HL-60/S4 treated with phorbol 12-myristate 13-acetate at 8.2 ng/mL for 4 days and 3 days (cell line): ENCODE results near the gene RDH14.

Experiments
- in situ Hi-C: fragments of 300-500 bp; cut with MboI; formaldehyde crosslinking; loops from 2 replicates; pipeline ENCODE4 v1.15.0; 2022; ENCODE audit warnings: low sequenced_read_pairs

RDH14 gene

GRCh38 chr2:18560031-18560796 is at the start of gene RDH14:
TSS of gene RDH14 (minus strand) at chr2:18560653. CDS start at chr2:18560572, 81 bp downstream.
- in situ Hi-C loops, result no loop called here

- in situ Hi-C loops, result no loop called here
Measured at GRCh38 chr2:18610090-18610489, 49.6 kb upstream of the RDH14 start.

GRCh38 chr2:18605115-18605514 is 44.7 kb upstream of the RDH14 start:
- in situ Hi-C loops, result no loop called here

GRCh38 chr2:18604531-18604885 is 44.1 kb upstream of the RDH14 start:
- in situ Hi-C loops, result no loop called here

GRCh38 chr2:18603854-18604530 is 43.5 kb upstream of the RDH14 start:
- in situ Hi-C loops, result no loop called here

- in situ Hi-C loops, result no loop called here
Measured at GRCh38 chr2:18602298-18602697, 41.8 kb upstream of the RDH14 start.

- in situ Hi-C loops, result no loop called here
Measured at GRCh38 chr2:18600255-18600613, 39.8 kb upstream of the RDH14 start.

GRCh38 chr2:18599509-18600254 is 39.2 kb upstream of the RDH14 start:
- in situ Hi-C loops, result no loop called here

GRCh38 chr2:18598848-18599484 is 38.5 kb upstream of the RDH14 start:
- in situ Hi-C loops, result no loop called here

- in situ Hi-C loops, result no loop called here
Measured at GRCh38 chr2:18597618-18598017, 37.2 kb upstream of the RDH14 start.

- in situ Hi-C loops, result no loop called here
Measured at GRCh38 chr2:18596993-18597392, 36.5 kb upstream of the RDH14 start.

- in situ Hi-C loops, result no loop called here
Measured at GRCh38 chr2:18593496-18593895, 33.0 kb upstream of the RDH14 start.

- in situ Hi-C loops, result no loop called here
Measured at GRCh38 chr2:18592372-18592771, 31.9 kb upstream of the RDH14 start.

GRCh38 chr2:18589354-18589753 is 28.9 kb upstream of the RDH14 start, which contains the start of gene NT5C1B:
TSS of gene NT5C1B (minus strand) at chr2:18589569. CDS start at chr2:18589468, 101 bp downstream.
- in situ Hi-C loops, result no loop called here

- in situ Hi-C loops, result no loop called here
Measured at GRCh38 chr2:18588802-18589201, 28.3 kb upstream of the RDH14 start.

GRCh38 chr2:18588049-18588448 is 27.6 kb upstream of the RDH14 start:
- in situ Hi-C loops, result no loop called here

- in situ Hi-C loops, result no loop called here
Measured at GRCh38 chr2:18585526-18585925, 25.1 kb upstream of the RDH14 start.

GRCh38 chr2:18584608-18584954 is 24.1 kb upstream of the RDH14 start:
- in situ Hi-C loops, result no loop called here

- in situ Hi-C loops, result no loop called here
Measured at GRCh38 chr2:18583905-18584607, 23.6 kb upstream of the RDH14 start.

- in situ Hi-C loops, result no loop called here
Measured at GRCh38 chr2:18580606-18581005, 20.2 kb upstream of the RDH14 start.

- in situ Hi-C loops, result no loop called here
Measured at GRCh38 chr2:18578033-18578432, 17.6 kb upstream of the RDH14 start.
